H1 (cell line): ENCODE results near the gene NELL1. TPM values are rescaled to one million over a fixed set of nuclear protein-coding genes. Genes with fewer than 3 reads are reported as not detected.
A peak's percentile ranks its signal among the peaks of the same experiment; 100 is the strongest.

Source experiments
- CTCF ChIA-PET: fragments of 300-600 bp; sonication (Branson Sonifier 250); formaldehyde crosslinking; loops from one replicate; lab custom pipeline; 2021; ENCODE audit not compliant: partially characterized antibody; lab: Charles Lee
- POLR2A ChIA-PET: fragments of 300-600 bp; sonication (Branson Sonifier 250); formaldehyde crosslinking; loops from one replicate; lab custom pipeline; 2021; ENCODE audit warnings: inconsistent platforms; ENCODE audit not compliant: partially characterized antibody; lab: Charles Lee
- DNase-seq, 2 experiments: peaks; one replicate each; pipeline versions ENCODE4 v3.0.0 to v3.0.0-alpha.2; 2010 to 2022; ENCODE audit warnings: low spot score in 2 of 2, low read depth in 1 of 2, mixed read lengths in 1 of 2
- FAIRE-seq: peaks from 2 replicates; lab custom pipeline; 2011; peaks lifted over from hg19 to GRCh38; lab: Jason Lieb, UNC
- H2AFZ ChIP-seq: 2 replicates; pipeline ENCODE4 v1.8.1; 2012; ENCODE audit warnings: low read length, inconsistent platforms
- H2AK5ac ChIP-seq: 2 replicates; pipeline ENCODE4 v1.6.1; 2013; ENCODE audit warnings: low read depth, low read length
- H2BK120ac ChIP-seq: replicated peaks from 2 replicates; pipeline ENCODE3; 2013; ENCODE audit warnings: low read depth, low read length, inconsistent platforms
- H2BK12ac ChIP-seq: 2 replicates; pipeline ENCODE4 v1.6.1; 2013; ENCODE audit warnings: low read depth, low read length
- H2BK15ac ChIP-seq: 2 replicates; pipeline ENCODE4 v1.6.1; 2013; ENCODE audit warnings: low read length
- H2BK20ac ChIP-seq: 2 replicates; pipeline ENCODE4 v1.6.1; 2013; ENCODE audit warnings: low read length
- H2BK5ac ChIP-seq: 2 replicates; pipeline ENCODE4 v1.6.1; 2013; ENCODE audit warnings: low read depth, low read length
- H3K14ac ChIP-seq: 2 replicates; pipeline ENCODE4 v1.6.1; 2013; ENCODE audit warnings: inconsistent platforms; ENCODE audit not compliant: insufficient read length
- H3K18ac ChIP-seq: 2 replicates; pipeline ENCODE4 v1.6.1; 2013; ENCODE audit warnings: low read length; ENCODE audit errors: extremely low read depth
- H3K23ac ChIP-seq: 2 replicates; pipeline ENCODE4 v1.6.1; 2013; ENCODE audit warnings: inconsistent platforms; ENCODE audit not compliant: insufficient read length
- H3K23me2 ChIP-seq: 2 replicates; pipeline ENCODE4 v1.6.1; 2013; ENCODE audit warnings: low read depth, low read length
- H3K27ac ChIP-seq: 2 replicates; pipeline ENCODE4 v1.6.1; 2011; ENCODE audit warnings: low read depth, low read length, inconsistent platforms
- H3K27me3 ChIP-seq, 4 experiments: replicated peaks in 1 of 4; 1 replicate in 1 of 4; 2 replicates in 3 of 4; pipeline versions ENCODE4 v1.6.1 to v1.8.1; 2011 to 2013; ENCODE audit warnings: low read length in 3 of 4, mild to moderate bottlenecking in 3 of 4, inconsistent platforms in 2 of 4, mixed read lengths in 2 of 4, moderate library complexity in 1 of 4; ENCODE audit not compliant: control insufficient read depth in 3 of 4, insufficient read depth in 3 of 4; ENCODE audit errors: extremely low read depth in 1 of 4
- H3K36me3 ChIP-seq, 4 experiments: 2 replicates each; pipeline versions ENCODE4 v1.6.1 to v1.8.1; 2011 to 2013; ENCODE audit warnings: mild to moderate bottlenecking in 4 of 4, low read length in 3 of 4, moderate library complexity in 2 of 4, control low read depth in 1 of 4, inconsistent platforms in 1 of 4; ENCODE audit not compliant: insufficient read depth in 4 of 4, control insufficient read depth in 2 of 4
- H3K4ac ChIP-seq: replicated peaks from 2 replicates; pipeline ENCODE3; 2013; ENCODE audit warnings: low read length, low read depth, mixed read lengths, inconsistent platforms; ENCODE audit not compliant: insufficient read length
- H3K4me1 ChIP-seq, 4 experiments: replicated peaks in 1 of 4; 1 replicate in 1 of 4; 2 replicates in 3 of 4; pipeline versions ENCODE4 v1.6.1 to v1.8.1; 2011 to 2013; ENCODE audit warnings: low read length in 3 of 4, inconsistent platforms in 2 of 4, mixed read lengths in 1 of 4; ENCODE audit not compliant: insufficient read depth in 4 of 4, control insufficient read depth in 3 of 4
- H3K4me2 ChIP-seq, 2 experiments: 2 replicates each; pipeline versions ENCODE4 v1.6.1 to v1.8.1; 2011 to 2013; ENCODE audit warnings: low read depth in 2 of 2, low read length in 2 of 2, control low read depth in 1 of 2, inconsistent platforms in 1 of 2, mild to moderate bottlenecking in 1 of 2; ENCODE audit not compliant: insufficient read depth in 1 of 2
- H3K4me3 ChIP-seq, 4 experiments: fragments of 200-600, 300-600 bp in 1 of 4; sonication (generic), shearing (Covaris generic), sonication (Bioruptor Twin) in 1 of 4; 2 replicates each; pipeline versions ENCODE4 v1.5.1 to v1.8.1; 2011 to 2016; ENCODE audit warnings: low read length in 4 of 4, low read depth in 3 of 4, control low read depth in 2 of 4, inconsistent platforms in 2 of 4, mild to moderate bottlenecking in 2 of 4, mixed read lengths in 1 of 4, moderate library complexity in 1 of 4; ENCODE audit not compliant: insufficient read depth in 2 of 4; ENCODE audit errors: extremely low read depth in 1 of 4
- H3K56ac ChIP-seq: replicated peaks from 2 replicates; pipeline ENCODE3; 2013; ENCODE audit warnings: low read depth, mild to moderate bottlenecking, mixed read lengths, low read length, inconsistent platforms; ENCODE audit not compliant: insufficient read length
- H3K79me1 ChIP-seq: 2 replicates; pipeline ENCODE4 v1.6.1; 2013; ENCODE audit warnings: low read depth, low read length, control low read depth
- H3K79me2 ChIP-seq, 2 experiments: 2 replicates each; pipeline versions ENCODE4 v1.6.1 to v1.8.1; 2012 to 2013; ENCODE audit warnings: low read length in 2 of 2, mild to moderate bottlenecking in 2 of 2, inconsistent platforms in 1 of 2; ENCODE audit not compliant: insufficient read depth in 2 of 2, control insufficient read depth in 1 of 2
- H3K9ac ChIP-seq, 4 experiments: replicated peaks in 1 of 4; 1 replicate in 1 of 4; 2 replicates in 3 of 4; pipeline versions ENCODE4 v1.6.1 to v1.8.1; 2011 to 2013; ENCODE audit warnings: low read depth in 3 of 4, low read length in 3 of 4, control low read depth in 2 of 4, mild to moderate bottlenecking in 2 of 4, moderate library complexity in 2 of 4, inconsistent platforms in 1 of 4; ENCODE audit errors: extremely low read depth in 1 of 4
- H3K9me3 ChIP-seq, 2 experiments: 2 replicates each; pipeline versions ENCODE4 v1.6.1 to v1.8.1; 2012 to 2013; ENCODE audit warnings: mild to moderate bottlenecking in 2 of 2, moderate library complexity in 2 of 2, control low read depth in 1 of 2, inconsistent platforms in 1 of 2, low read depth in 1 of 2, low read length in 1 of 2, mixed read lengths in 1 of 2; ENCODE audit not compliant: insufficient read depth in 2 of 2
- H4K20me1 ChIP-seq, 2 experiments: replicated peaks in 1 of 2; 2 replicates each; pipeline versions ENCODE3 to v1.8.1; 2011 to 2013; ENCODE audit warnings: inconsistent platforms in 2 of 2, low read length in 2 of 2, mild to moderate bottlenecking in 1 of 2; ENCODE audit not compliant: insufficient read depth in 2 of 2, control insufficient read depth in 1 of 2
- H4K5ac ChIP-seq: 2 replicates; pipeline ENCODE4 v1.6.1; 2013; ENCODE audit warnings: low read length, low read depth, mixed read lengths, inconsistent platforms; ENCODE audit not compliant: insufficient read length
- H4K8ac ChIP-seq: 2 replicates; pipeline ENCODE4 v1.8.0; 2013; ENCODE audit warnings: mild to moderate bottlenecking, moderate library complexity, low read length, inconsistent platforms; ENCODE audit not compliant: insufficient read depth; ENCODE audit errors: extremely low read depth
- H4K91ac ChIP-seq: replicated peaks from 2 replicates; pipeline ENCODE3; 2013; ENCODE audit warnings: low read length, mixed read lengths, inconsistent platforms; ENCODE audit not compliant: insufficient read length
- CTCF ChIP-seq, 3 experiments: IDR thresholded peaks; 1 replicate in 2 of 3; 2 replicates in 1 of 3; pipeline versions ENCODE4 v1.5.1 to v1.6.1; 2011; ENCODE audit warnings: low read length in 3 of 3, mild to moderate bottlenecking in 3 of 3, inconsistent platforms in 2 of 3, low read depth in 1 of 3, moderate library complexity in 1 of 3; ENCODE audit not compliant: insufficient read depth in 1 of 3; ENCODE audit errors: control extremely low read depth in 1 of 3
- JUND ChIP-seq: IDR thresholded peaks from 2 replicates; pipeline ENCODE4 v1.6.1; 2011; ENCODE audit warnings: mild to moderate bottlenecking, improper control_type of control experiment, low read length
- USF2 ChIP-seq: IDR thresholded peaks from 2 replicates; pipeline ENCODE4 v1.6.1; 2011; ENCODE audit warnings: low read length, improper control_type of control experiment
- WGBS, 2 experiments: shearing (Covaris generic) in 1 of 2; methylation state at CpG; one replicate each; pipeline versions ENCODE4 v1.1.6 to v1.1.7; 2013 to 2015; ENCODE audit warnings: low lambda C conversion rate in 2 of 2, mixed read lengths in 2 of 2, inconsistent platforms in 1 of 2, low coverage in 1 of 2, missing lambda C conversion rate in 1 of 2; ENCODE audit not compliant: insufficient replicate concordance in 2 of 2, insufficient coverage in 1 of 2, insufficient read length in 1 of 2; ENCODE audit errors: extremely low coverage in 1 of 2, missing lambda C conversion rate in 1 of 2; 5-methylcytosine and 5-hydroxymethylcytosine counted together
- polyA plus RNA-seq, 7 experiments: library from polyadenylated mRNA; depleted of rRNA in 3 of 7; stranded (reverse) in 5 of 7; unstranded in 2 of 7; fragments of >200 nt in 5 of 7; fragments of 200-250 nt in 2 of 7; gene quantifications; 1 replicate in 5 of 7; 2 replicates in 1 of 7; 4 replicates in 1 of 7; pipeline versions ENCODE4 v1.2.1 to v1.2.3, GENCODE V29; 2011 to 2013; ENCODE audit warnings: missing spikeins in 2 of 7, mixed read lengths in 2 of 7
- total RNA-seq: library from RNA; stranded (reverse); fragmentation: NEBNext Ultra II Directional; extraction: Animal tissue kit (Norgen Biotek cat#: 25700); gene quantifications from 2 replicates; pipeline ENCODE4 v1.2.1, GENCODE V29; 2021

The NELL1 gene
- total and polyA plus RNA-seq, 2 of the 8 experiments (the other 6 are each of a cell fraction or from before 2014, with no cell fraction given): 0.21 TPM; not detected in 1

GRCh38 chr11:21475276-21475675, 805.9 kb downstream of the NELL1 start:
- no peaks in the 10 kb centered on the region for H4K20me1 ChIP-seq
- DNase-seq: no peak
- peaks cover 5 to 7% (median 6%) of the 10 kb centered on the region in 4 experiments; a peak in 3 of 7 replicates for H3K4me1 ChIP-seq
- FAIRE-seq: no peak
- no peak overlapping the region for H3K4me2 ChIP-seq
- no peak overlapping the region for H2BK20ac ChIP-seq
- no peak overlapping the region for H3K14ac ChIP-seq
- H3K79me1 ChIP-seq: no peaks in the 10 kb centered on the region
- no peak overlapping the region for H3K4me3 ChIP-seq
- no peaks in the 10 kb centered on the region for H3K23me2 ChIP-seq
- CTCF ChIA-PET: interaction anchor here (0.7 to 1.9 kb wide), 9 partner anchors 10 to 186 kb away, joined by 3 to 5 read pairs (median 3); no protein-coding TSS in a partner anchor
- H3K27me3 ChIP-seq: no peaks in the 10 kb centered on the region
- H3K36me3 ChIP-seq: no peaks in the 10 kb centered on the region
- TF ChIP-seq USF2: peak; percentile 70
- TF ChIP-seq JUND: no peak
- peak in 1 of 3 experiments; percentile 13; a peak in 1 of 4 replicates for TF ChIP-seq CTCF (IDR thresholded peaks at IDR 0.05; ENCODE audit: control extremely low read depth in 1 of 3, insufficient read depth in 1 of 3, low read depth in 1 of 3, low read length in 3 of 3)
- H4K5ac ChIP-seq: no peak overlapping the region
- 88% methylated on average over 2 of the region's 2 CpGs; no CpG with 5 or more reads in 1 of the 2 experiments for WGBS, 2 experiments
- no peak overlapping the region for H3K56ac ChIP-seq
- H2AFZ ChIP-seq: no peak overlapping the region
- POLR2A ChIA-PET: no interaction called here
- no peak overlapping the region for H2BK120ac ChIP-seq
- H2BK5ac ChIP-seq: no peak overlapping the region
- H3K18ac ChIP-seq: no peak overlapping the region
- no peak overlapping the region for H2AK5ac ChIP-seq
- H3K79me2 ChIP-seq: no peaks in the 10 kb centered on the region
- H3K9ac ChIP-seq: no peak overlapping the region
- no peaks in the 10 kb centered on the region for H3K9me3 ChIP-seq
- H2BK12ac ChIP-seq: no peak overlapping the region
- no peak overlapping the region for H4K91ac ChIP-seq
- H2BK15ac ChIP-seq: no peak overlapping the region
- H3K27ac ChIP-seq: no peak overlapping the region
- H3K4ac ChIP-seq: no peak overlapping the region
- H3K23ac ChIP-seq: no peak overlapping the region
- no peak overlapping the region for H4K8ac ChIP-seq
